Adipose tissue (tissue), 3 donors: ENCODE measurements around the gene UBASH3B. TPM values are rescaled to one million over a fixed set of nuclear protein-coding genes. Genes with fewer than 3 reads are reported as not detected.

Experiments used
- H3K27ac ChIP-seq: one replicate; pipeline ENCODE4 v1.5.1; 2013; ENCODE audit warnings: low read depth, low read length
- WGBS, 3 donors: extraction: QIAGEN DNeasy Blood & Tissue Kit; methylation state at CpG; one replicate each; pipeline ENCODE4 v1.1.7; 2013; 5-methylcytosine and 5-hydroxymethylcytosine counted together
- polyA plus RNA-seq, 3 donors: library from polyadenylated mRNA; stranded (reverse); fragments of 200-250 nt; gene quantifications; one replicate each; pipeline ENCODE4 v1.2.3, GENCODE V29; 2013
- donor health status: healthy with polysubstance abuse.
- donor health status: Bipolar disorder and iron deficiency.
- donor health status: healthy.

The UBASH3B gene
- polyA plus RNA-seq, 3 donors: 1.3 to 14.7 (median 2.4) TPM

- no peak overlapping the region for H3K27ac ChIP-seq
- 53 to 62% (median 59%) methylated on average over 5 of the region's 5 CpGs for WGBS, 3 donors
Measured at GRCh38 chr11:122784325-122784955, 128.9 kb downstream of the UBASH3B start.

GRCh38 chr11:122785031-122785541 is 129.6 kb downstream of the UBASH3B start:
- no peak overlapping the region for H3K27ac ChIP-seq
- WGBS, 3 donors: 33 to 75% (median 60%) methylated on average over 13 of the region's 13 CpGs

DNA sequence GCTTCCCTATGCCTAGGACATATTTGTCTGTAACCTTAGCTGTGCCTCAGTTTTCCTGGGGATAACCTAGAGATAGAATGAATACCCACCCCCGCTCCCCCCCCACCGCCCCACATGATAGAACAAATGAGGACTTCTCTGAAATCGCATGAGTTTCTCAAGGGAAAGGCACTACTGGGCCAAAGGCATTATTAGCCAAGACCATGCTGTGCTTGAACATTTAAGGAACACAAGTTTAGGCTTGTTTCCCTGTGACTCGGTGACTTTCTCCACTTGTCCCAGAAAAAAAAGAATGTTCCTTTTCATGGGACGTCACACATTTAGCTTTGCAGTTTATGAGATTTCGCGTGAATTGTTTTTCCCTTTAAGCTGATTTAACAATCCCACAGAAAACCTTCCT is 131.4 kb downstream of the UBASH3B start:
- H3K27ac ChIP-seq: no peak overlapping the region
- 80 to 92% (median 83%) methylated on average over 7 of the region's 7 CpGs for WGBS, 3 donors

- 90 to 95% (median 93%) methylated on average over 10 of the region's 10 CpGs for WGBS, 3 donors
- no peak overlapping the region for H3K27ac ChIP-seq
Measured at GRCh38 chr11:122788781-122789535, 133.4 kb downstream of the UBASH3B start.

DNA sequence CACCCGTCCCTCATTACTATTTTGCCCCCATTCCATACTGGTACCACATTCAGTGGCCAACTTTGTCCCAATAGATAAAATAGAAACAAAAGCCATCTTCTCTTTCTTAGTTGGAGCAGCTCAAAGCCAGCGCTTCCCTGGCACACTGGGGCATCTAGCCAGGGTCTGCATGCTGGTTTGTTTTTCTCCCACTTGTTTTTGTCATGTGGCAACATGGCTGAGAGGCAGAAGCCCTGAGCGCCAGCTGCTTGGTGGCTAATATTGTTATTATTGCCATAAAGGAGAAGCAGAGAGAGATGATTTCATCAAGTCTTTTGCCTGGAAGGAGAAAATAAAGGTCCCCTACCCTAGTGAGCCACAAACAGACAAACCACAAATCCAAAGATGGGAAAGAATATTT is 134.4 kb downstream of the UBASH3B start:
- no peak overlapping the region for H3K27ac ChIP-seq
- WGBS, 3 donors: 88 to 90% (median 90%) methylated on average over 3 of the region's 3 CpGs

DNA sequence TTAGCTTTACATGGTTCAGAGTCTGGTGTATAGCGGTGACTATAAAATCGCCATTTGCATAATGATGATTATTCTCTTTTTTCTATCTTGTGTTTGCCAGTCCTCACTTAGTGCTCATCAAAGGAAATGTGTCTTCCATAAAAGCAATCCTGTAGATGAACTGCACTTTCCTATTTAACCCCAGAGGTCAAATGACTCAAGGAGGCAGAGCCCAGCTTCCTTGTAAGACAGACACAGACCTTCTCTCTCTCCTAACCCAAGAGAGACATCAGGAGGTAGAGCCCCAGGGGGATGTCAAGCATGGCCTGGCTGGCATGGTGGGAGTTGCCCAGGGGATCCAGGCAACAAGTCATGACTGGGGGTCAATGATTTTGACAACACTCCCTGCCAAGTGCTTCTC is 135.9 kb downstream of the UBASH3B start:
- H3K27ac ChIP-seq: no peak overlapping the region
- WGBS, 3 donors: 98 to 100% (median 100%) methylated on average over 2 of the region's 2 CpGs

- 87 to 89% (median 88%) methylated on average over 8 of the region's 8 CpGs for WGBS, 3 donors
- H3K27ac ChIP-seq: no peak overlapping the region
Measured at GRCh38 chr11:122791836-122792235, 136.3 kb downstream of the UBASH3B start.

DNA sequence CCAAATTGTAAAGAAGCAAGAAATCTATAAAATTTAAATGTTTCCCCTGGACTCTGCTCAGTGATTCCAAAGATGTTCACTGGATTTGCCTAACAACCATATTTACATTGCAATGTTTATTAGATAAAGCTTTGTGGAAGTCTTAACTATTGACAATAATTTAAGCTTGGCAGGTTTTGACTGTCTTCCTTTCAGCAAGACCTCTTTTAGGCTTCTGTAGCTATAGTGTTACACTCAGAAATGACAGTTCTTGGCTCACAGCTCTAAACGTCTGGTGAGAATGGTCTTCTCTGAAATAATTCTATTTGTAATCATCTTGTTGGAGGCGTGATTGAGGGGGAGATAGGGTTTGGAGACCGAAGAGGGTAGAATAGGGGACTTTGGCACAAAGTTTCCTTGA is 138.0 kb downstream of the UBASH3B start:
- no peak overlapping the region for H3K27ac ChIP-seq
- WGBS, 3 donors: 54 to 75% (median 60%) methylated on average over 3 of the region's 3 CpGs

GRCh38 chr11:122795307-122795706 is 139.8 kb downstream of the UBASH3B start:
- 86 to 96% (median 94%) methylated on average over 5 of the region's 5 CpGs for WGBS, 3 donors
- no peak overlapping the region for H3K27ac ChIP-seq

DNA sequence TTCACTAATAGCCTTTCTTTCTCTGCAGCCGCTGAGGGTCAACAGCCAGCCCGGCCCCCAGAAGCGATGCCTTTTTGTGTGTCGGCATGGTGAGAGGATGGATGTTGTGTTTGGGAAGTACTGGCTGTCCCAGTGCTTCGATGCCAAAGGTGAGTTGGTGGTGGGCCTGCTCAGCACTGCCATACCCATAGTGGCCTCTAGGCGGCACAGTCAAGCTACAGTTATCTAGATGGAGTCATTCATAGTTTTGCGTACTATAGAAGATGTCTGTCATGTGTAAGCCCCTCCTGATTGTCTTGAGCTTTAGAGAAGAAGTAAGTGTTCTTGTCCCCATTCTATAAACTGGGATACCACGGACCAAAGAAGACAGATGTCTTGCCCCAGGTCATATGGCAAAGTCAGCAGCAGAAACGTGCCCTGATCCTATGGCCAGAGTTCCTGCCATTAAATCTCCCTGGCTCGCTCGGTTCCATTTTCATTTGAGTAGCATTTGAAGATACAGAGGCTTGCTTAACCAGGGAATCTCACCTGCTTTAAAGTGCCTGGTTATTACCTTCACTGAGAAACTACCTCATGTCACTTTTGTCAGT is 140.7 kb downstream of the UBASH3B start:
- no peak overlapping the region for H3K27ac ChIP-seq
- 60 to 63% (median 63%) methylated on average over 11 of the region's 11 CpGs for WGBS, 3 donors

- 88 to 100% (median 96%) methylated on average over 1 of the region's 1 CpG for WGBS, 3 donors
- no peak overlapping the region for H3K27ac ChIP-seq
Measured at GRCh38 chr11:122797651-122798050, 142.1 kb downstream of the UBASH3B start.

GRCh38 chr11:122799406-122800105 is 144.0 kb downstream of the UBASH3B start:
- 40 to 91% (median 44%) methylated on average over 4 of the region's 4 CpGs for WGBS, 3 donors
- no peak overlapping the region for H3K27ac ChIP-seq

DNA sequence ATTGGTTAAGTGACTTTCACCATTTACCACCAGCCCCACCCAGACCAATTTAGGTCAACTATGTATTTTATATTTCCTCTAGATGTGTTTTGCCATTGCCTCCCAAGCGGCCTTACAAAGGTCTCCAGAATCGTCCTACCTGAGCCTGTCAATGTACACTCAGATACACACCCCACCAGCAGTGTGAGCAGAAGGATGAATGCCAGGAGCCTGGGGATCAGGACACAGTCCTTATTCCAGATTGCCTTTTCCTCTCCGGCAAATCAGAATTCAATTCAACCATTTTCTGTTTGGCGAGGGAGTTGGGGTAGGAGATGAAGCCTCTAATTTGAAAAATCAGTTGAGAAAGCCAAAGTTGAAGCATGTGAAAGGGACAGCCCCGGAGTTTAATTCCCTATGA is 147.4 kb downstream of the UBASH3B start:
- no peak overlapping the region for H3K27ac ChIP-seq
- 88 to 94% (median 94%) methylated on average over 5 of the region's 5 CpGs for WGBS, 3 donors

DNA sequence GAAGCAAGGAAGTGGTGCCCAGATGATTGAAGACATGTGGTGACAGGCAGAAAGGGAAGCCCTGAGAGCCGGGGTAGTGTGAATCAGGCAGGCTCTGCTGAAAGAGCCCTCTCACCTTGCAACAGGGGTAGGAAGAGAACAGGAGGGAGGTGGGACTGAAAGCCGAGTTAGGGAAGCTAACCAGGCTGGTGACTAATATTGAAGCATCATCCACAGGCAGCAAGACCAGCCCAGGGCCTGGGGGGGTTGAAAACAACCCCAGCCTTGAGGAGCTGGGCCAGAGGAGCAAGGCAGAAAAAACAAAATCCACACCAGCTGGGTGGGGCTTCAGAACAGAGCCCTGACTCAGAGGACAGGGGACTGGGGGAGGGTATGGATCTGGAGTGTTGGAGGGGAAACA is 147.8 kb downstream of the UBASH3B start:
- no peak overlapping the region for H3K27ac ChIP-seq
- 67 to 89% (median 83%) methylated on average over 2 of the region's 2 CpGs for WGBS, 3 donors

- WGBS, 3 donors: 93 to 96% (median 93%) methylated on average over 5 of the region's 5 CpGs
- H3K27ac ChIP-seq: no peak overlapping the region
Measured at GRCh38 chr11:122803716-122804115, 148.2 kb downstream of the UBASH3B start.

- 83 to 87% (median 85%) methylated on average over 4 of the region's 4 CpGs for WGBS, 3 donors
- H3K27ac ChIP-seq: no peak overlapping the region
Measured at GRCh38 chr11:122804161-122804560, 148.6 kb downstream of the UBASH3B start.

- 83 to 84% (median 84%) methylated on average over 6 of the region's 6 CpGs for WGBS, 3 donors
- H3K27ac ChIP-seq: no peak overlapping the region
Measured at GRCh38 chr11:122804796-122805195, 149.3 kb downstream of the UBASH3B start.

DNA sequence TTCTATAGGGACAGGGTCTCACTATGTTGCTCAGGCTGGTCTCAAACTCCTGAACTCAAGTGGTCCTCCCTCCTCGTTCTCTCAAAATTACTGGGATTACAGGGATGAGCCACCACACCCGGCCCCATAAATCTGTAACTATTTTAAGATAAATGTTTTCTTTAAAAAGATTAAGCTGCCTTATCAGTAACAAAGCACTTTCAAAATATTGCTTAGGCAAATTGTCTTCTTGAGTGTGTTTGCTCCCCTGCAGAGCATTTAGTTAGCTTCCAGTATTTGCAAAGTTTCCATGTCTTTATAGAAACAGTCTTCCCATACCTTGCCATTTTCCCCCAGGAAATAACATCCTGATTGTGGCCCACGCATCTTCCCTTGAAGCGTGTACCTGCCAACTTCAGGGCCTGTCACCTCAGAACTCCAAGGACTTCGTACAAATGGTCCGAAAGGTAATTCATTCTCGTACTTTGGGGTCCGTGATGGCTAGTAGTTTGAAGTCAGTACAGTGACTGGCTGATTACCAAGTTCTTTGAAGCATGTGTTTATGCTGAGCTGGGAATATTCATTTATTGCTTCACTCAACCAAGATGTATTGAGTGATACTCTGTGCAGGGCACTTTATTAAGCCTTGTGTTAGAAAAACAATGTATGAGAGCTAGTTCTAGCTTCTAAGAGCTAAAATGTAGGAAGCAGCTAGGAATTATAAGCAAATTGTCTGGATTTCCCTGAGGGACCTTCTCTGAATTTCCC is 152.4 kb downstream of the UBASH3B start:
- 77 to 86% (median 80%) methylated on average over 8 of the region's 8 CpGs for WGBS, 3 donors
- no peak overlapping the region for H3K27ac ChIP-seq
